ENCODE results near the gene P2RX1.

GRCh38 chr17:3928406-3928805 lies 12.1 kb upstream of the P2RX1 start:
- TF ChIP-seq, protein P1, sequence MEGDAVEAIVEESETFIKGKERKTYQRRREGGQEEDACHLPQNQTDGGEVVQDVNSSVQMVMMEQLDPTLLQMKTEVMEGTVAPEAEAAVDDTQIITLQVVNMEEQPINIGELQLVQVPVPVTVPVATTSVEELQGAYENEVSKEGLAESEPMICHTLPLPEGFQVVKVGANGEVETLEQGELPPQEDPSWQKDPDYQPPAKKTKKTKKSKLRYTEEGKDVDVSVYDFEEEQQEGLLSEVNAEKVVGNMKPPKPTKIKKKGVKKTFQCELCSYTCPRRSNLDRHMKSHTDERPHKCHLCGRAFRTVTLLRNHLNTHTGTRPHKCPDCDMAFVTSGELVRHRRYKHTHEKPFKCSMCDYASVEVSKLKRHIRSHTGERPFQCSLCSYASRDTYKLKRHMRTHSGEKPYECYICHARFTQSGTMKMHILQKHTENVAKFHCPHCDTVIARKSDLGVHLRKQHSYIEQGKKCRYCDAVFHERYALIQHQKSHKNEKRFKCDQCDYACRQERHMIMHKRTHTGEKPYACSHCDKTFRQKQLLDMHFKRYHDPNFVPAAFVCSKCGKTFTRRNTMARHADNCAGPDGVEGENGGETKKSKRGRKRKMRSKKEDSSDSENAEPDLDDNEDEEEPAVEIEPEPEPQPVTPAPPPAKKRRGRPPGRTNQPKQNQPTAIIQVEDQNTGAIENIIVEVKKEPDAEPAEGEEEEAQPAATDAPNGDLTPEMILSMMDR (conservative IDR thresholded peaks at IDR 0.05; ENCODE audit: low read depth in 2 of 2), result no peak
- no peak for TF ChIP-seq JUNB (IDR thresholded peaks at IDR 0.05; ENCODE audit: unreplicated experiment)
